ENCODE data around the gene HYKK.
A peak's percentile ranks its signal among the peaks of the same experiment; 100 is the strongest.
"Not testable (repeated sequence)": the region's sequence is repeated elsewhere in the genome, so short reads cannot be mapped to it uniquely, and the experiment has no call there.

HYKK gene

DNA sequence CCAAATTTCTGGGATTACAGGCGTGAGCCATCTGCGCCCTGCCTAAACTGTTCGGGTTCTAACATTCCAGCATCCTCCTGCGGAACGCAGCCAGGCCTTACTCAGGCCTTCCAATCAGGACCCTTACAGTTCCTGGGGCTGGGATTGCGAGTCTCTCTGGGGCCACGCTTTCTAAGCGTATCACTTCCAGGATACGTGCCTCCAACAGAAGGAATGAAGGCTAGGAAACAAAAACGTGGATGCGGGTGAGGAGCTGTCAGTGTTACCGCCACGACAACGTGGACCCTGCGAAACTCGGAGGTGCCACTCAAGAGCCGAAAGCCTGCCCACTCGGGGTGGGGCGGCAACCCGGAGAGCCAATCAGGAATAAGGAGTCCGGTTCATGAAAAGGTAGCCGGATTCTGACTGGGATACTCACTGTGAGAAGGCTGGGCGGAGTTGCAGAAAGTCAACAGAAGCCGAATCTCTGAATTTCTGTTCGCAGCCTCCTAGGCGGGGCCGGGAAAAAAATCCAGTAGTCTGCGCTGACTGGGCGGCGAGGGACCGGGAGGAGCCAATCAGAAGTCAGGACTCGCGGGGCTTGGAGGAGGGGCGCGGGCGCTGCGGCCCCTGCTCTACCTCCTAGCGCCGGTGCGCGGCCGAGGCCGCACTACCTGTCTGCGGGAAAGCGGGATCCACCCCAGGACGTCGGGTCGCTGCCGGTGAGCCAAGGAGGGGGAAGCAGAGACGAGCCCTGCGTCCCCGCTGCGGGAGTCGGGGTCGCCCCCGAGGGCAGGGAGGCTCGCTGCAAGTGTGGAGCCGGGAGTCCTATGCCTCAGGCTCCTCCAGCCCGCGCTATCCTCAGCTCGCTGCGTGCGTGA lies at the start of gene HYKK:
Gene HYKK, plus strand, starts transcription at position 607 of the 860 bp plus-strand sequence. CDS start 5,512 bp downstream, outside the sequence.
- DNase-seq, result peak; percentile 89

GRCh38 chr15:78460737-78461136 lies 46.6 kb upstream of the HYKK start:
- no peak for DNase-seq

DNA sequence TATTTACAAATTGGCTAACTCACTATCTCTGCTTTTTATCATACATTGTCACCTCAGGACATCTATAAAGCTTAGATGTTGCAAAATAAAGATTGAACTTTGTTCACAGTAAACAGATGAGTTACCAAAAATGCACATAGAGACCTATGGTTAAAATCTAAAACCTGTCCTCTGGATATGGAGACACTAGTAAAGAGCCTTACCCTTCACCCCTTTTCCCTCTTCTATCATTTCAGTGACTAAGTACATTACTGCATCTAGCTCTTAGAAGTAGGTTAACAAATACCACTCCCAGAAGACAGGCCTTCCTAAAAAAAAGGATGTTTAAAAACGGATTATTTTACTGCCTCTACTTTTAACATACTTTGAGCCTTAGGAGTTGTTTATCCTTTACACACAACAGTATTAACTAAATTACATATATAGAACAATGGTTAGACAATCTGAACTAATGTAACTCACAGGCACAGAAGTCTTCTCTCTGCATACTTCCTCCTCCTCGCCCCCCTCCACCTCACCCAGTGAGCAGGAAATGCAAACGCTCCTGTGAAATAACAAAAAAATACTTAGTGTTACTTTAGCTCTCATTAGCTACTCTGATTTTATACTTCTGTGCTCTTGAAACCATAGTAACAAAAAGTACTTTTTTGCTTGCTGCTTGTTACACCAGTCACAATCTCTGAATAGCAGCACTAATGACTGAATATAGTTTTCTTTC lies 46.0 kb upstream of the HYKK start:
- DNase-seq, result no peak

- no peak for DNase-seq
Measured at GRCh38 chr15:78469031-78469430, 38.3 kb upstream of the HYKK start.

GRCh38 chr15:78477295-78477694 lies 30.1 kb upstream of the HYKK start:
- DNase-seq, result no peak

- no peak for DNase-seq
Measured at GRCh38 chr15:78479650-78480049, 27.7 kb upstream of the HYKK start.

- DNase-seq, result no peak
Measured at GRCh38 chr15:78481917-78482316, 25.5 kb upstream of the HYKK start.

- no peak for DNase-seq
Measured at GRCh38 chr15:78492872-78493271, 14.5 kb upstream of the HYKK start.

DNA sequence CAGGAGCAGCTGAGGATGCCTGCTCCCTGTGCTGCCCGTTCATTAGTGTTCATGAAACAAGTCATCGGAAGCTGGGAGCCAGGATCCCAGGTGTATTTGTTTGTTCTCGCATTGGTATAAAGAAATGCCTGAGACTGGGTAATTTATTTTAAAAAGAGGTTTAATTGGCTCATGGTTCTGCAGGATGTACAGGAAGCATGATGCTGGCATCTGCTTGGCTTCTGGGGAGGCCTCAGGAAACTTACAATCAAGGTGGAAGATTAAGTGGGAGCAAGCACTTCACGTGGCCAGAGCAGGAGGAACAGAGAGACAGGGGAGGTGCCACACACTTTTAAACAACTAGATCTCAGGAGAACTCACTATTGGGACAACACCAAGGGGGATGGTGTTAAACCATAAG lies 5.5 kb upstream of the HYKK start:
- DNase-seq, result no peak

GRCh38 chr15:78502641-78503040 lies 4.7 kb upstream of the HYKK start:
- DNase-seq, result no peak

DNA sequence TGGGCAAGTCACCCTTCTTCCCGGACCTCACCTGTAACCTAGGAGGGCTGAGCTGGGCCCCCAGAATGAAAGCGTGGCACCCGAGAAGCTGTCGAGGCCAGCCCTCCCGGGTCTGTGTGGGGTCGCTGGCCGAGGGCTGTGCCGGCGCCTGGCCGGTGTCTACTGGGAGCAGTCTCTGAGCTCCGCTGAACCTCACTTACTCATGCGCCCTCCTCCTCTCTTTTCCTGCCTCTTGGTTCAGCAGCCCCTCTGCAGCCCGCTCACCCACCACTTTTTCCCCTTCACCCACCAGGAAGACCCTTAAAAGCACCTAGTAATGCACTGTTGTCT lies 419 bp downstream of the HYKK start:
- DNase-seq, result no peak

- no peak for DNase-seq
Measured at GRCh38 chr15:78508272-78508671, 895 bp downstream of the HYKK start.

- DNase-seq, result no peak
Measured at GRCh38 chr15:78509726-78510312, 2.4 kb downstream of the HYKK start.

GRCh38 chr15:78520035-78520434 lies 12.7 kb downstream of the HYKK start:
- not testable (repeated sequence) for DNase-seq

DNA sequence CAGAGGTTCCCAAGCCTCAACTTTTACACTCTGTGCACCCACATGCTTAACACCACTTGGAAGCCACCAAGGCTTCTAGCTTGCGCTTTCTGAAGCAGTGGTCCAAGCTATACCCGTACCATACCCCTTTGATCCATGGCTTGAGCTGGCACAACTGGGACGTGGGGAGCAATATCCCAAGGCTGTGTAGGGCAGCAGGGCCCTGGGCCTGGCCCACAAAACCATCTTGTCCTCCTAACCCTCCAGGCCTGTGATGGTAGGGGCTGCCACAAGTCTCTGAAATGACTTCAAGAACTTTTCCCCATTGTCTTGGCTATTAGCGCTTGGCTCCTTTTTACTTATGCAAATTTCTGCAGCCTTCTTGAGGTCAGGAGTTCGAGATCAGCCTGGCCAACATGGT lies 16.9 kb downstream of the HYKK start:
- DNase-seq, result no peak

DNA sequence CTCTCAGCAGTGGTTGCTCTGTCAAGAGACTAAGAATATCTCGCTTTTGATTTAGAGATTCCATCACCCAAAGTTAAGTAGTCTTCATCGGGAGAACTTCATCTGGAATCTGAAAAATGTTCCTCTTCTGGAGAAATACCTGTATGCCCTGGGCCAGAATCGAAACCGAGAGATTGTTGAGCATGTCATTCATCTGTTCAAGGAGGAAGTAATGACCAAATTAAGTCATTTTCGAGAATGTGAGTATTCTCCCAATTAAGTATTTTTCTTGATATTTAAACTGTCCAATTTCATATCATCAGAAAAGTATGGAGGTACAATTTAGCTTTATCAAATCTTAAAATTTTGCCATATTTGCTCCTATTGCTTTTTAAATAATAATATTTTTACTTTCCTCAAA lies 19.9 kb downstream of the HYKK start:
- no peak for DNase-seq

GRCh38 chr15:78533331-78533730 lies 26.0 kb downstream of the HYKK start:
- DNase-seq, result no peak

DNA sequence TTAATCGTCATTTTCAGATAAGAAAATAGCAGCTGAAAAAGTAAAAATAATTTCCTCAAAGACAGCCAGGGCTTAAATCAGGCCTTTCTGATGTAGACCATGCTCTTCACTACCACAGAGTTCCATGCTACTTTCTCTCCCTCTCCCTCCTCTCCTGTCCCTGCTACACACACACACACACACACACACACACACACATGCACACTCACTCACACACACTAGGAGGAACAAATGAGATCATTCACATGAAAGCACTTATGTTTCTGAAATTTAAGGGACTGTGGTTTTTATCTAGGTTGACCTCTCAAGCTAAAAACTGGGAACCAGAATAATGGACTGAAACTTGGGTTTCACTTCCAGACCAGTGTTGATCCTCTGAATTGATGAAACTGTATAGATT lies 28.8 kb downstream of the HYKK start:
- no peak for DNase-seq

- no peak for DNase-seq
Measured at GRCh38 chr15:78537266-78537905, 30.0 kb downstream of the HYKK start.

GRCh38 chr15:78538358-78538757 lies 31.0 kb downstream of the HYKK start:
- DNase-seq, result no peak

- DNase-seq, result not testable (repeated sequence)
Measured at GRCh38 chr15:78539464-78540140, 32.2 kb downstream of the HYKK start.

DNA sequence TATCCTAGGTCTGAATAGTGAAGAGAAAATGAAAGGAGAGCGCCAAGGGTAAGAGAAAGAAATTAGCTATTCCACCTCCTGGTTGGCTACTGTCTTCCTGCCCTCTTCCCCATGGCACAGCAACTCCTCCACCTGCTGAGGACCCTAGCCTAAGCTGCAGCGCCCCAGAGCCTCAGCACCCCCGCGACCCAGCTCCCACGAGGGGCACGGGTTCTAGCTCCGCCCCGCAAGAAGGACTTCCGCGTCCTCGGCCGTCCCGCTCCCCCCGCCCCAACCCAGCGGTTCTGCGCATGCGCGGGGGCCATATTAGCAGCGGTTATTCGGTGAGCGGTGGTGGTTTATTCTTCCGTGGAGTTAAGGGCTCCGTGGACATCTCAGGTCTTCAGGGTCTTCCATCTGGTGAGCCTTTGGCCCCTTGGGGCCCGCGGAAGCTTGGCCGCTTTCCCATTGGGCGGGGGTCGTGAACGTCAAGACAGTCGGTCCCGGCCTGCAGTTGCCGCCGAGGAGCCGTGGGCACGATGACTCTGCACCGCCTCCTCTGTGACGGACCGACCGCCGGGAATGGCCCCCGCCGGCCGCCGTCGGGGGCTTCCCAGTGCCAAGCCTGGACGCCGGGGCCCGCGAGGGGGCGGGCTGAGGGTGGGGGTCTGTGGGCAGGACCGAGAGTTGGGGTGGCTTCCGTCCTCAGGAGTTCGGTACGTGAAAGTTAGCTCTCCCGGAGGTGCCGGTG lies 32.9 kb downstream of the HYKK start, which contains the start of gene PSMA4:
Gene PSMA4, plus strand, starts transcription at position 304 of the 730 bp plus-strand sequence. CDS start 1,484 bp downstream, outside the sequence.
- DNase-seq, result peak; percentile 98
